Brain pericyte (primary cell): Measurements from ENCODE around the gene ACTR1B.
"Not testable (repeated sequence)": the region's sequence is repeated elsewhere in the genome, so short reads cannot be mapped to it uniquely, and the experiment has no call there.

ENCODE experiments used
- DNase-seq: peaks from one replicate; pipeline ENCODE4 v3.0.0-alpha.2; 2012; ENCODE audit warnings: low read depth, low spot score

The ACTR1B gene

GRCh38 chr2:97663962-97664635 lies at the start of gene ACTR1B:
ACTR1B (minus strand) TSS chr2:97664044; CDS start chr2:97663890, 154 bp downstream.
- DNase-seq = peak; percentile 95

- no peak for DNase-seq
Measured at GRCh38 chr2:97712693-97713295, 49.0 kb upstream of the ACTR1B start.

- not testable (repeated sequence) for DNase-seq
Measured at GRCh38 chr2:97712175-97712574, 48.3 kb upstream of the ACTR1B start.

GRCh38 chr2:97711394-97711711 lies 47.5 kb upstream of the ACTR1B start:
- no peak for DNase-seq

GRCh38 chr2:97708608-97709007 lies 44.8 kb upstream of the ACTR1B start:
- DNase-seq = no peak

GRCh38 chr2:97708048-97708380 lies 44.2 kb upstream of the ACTR1B start:
- no peak for DNase-seq

- DNase-seq = no peak
Measured at GRCh38 chr2:97707362-97708047, 43.7 kb upstream of the ACTR1B start.

GRCh38 chr2:97706708-97707345 lies 43.0 kb upstream of the ACTR1B start:
- DNase-seq = no peak

GRCh38 chr2:97706112-97706511 lies 42.3 kb upstream of the ACTR1B start:
- no peak for DNase-seq

- DNase-seq = no peak
Measured at GRCh38 chr2:97704989-97705388, 41.1 kb upstream of the ACTR1B start.

GRCh38 chr2:97703741-97704140 lies 39.9 kb upstream of the ACTR1B start:
- no peak for DNase-seq

- DNase-seq = peak; percentile 27
Measured at GRCh38 chr2:97702731-97703470, 39.1 kb upstream of the ACTR1B start.

- DNase-seq = no peak
Measured at GRCh38 chr2:97701851-97702465, 38.1 kb upstream of the ACTR1B start.

GRCh38 chr2:97701186-97701585 lies 37.3 kb upstream of the ACTR1B start:
- DNase-seq = no peak

- no peak for DNase-seq
Measured at GRCh38 chr2:97699765-97700444, 36.1 kb upstream of the ACTR1B start.

- DNase-seq = no peak
Measured at GRCh38 chr2:97698530-97698929, 34.7 kb upstream of the ACTR1B start.

- DNase-seq = peak; percentile 53
Measured at GRCh38 chr2:97697252-97698235, 33.7 kb upstream of the ACTR1B start.

GRCh38 chr2:97695744-97696143 lies 31.9 kb upstream of the ACTR1B start:
- DNase-seq = no peak

GRCh38 chr2:97693476-97693875 lies 29.6 kb upstream of the ACTR1B start:
- DNase-seq = no peak

- no peak for DNase-seq
Measured at GRCh38 chr2:97691166-97691565, 27.3 kb upstream of the ACTR1B start.
